AML-193 (cell line): ENCODE results near the gene ZMYND19.
"Not testable (repeated sequence)": the region's sequence is repeated elsewhere in the genome, so short reads cannot be mapped to it uniquely, and the experiment has no call there.

ENCODE experiments used
- DNase-seq, 2 experiments: peaks; one replicate each; lab custom pipeline; 2025; lab: John Stamatoyannopoulos, UW

Gene ZMYND19

GRCh38 chr9:137588891-137589290 lies 1.4 kb downstream of the ZMYND19 start:
- DNase-seq, result no peak

- DNase-seq, result no peak
Observed at GRCh38 chr9:137588311-137588710, 2.0 kb downstream of the ZMYND19 start.

- DNase-seq, result no peak
Observed at GRCh38 chr9:137586854-137587253, 3.5 kb downstream of the ZMYND19 start.

- no peak for DNase-seq
Observed at GRCh38 chr9:137583957-137584356, 6.4 kb downstream of the ZMYND19 start.

- DNase-seq, result no peak
Observed at GRCh38 chr9:137583347-137583746, 7.0 kb downstream of the ZMYND19 start.

- peak; percentile 32 to 56 for DNase-seq
Observed at GRCh38 chr9:137582286-137582860, 7.9 kb downstream of the ZMYND19 start.

- DNase-seq, result no peak
Observed at GRCh38 chr9:137581361-137582285, 8.7 kb downstream of the ZMYND19 start.

GRCh38 chr9:137580954-137581322 lies 9.4 kb downstream of the ZMYND19 start:
- DNase-seq, result no peak

- no peak for DNase-seq
Observed at GRCh38 chr9:137580209-137580953, 9.9 kb downstream of the ZMYND19 start.

- no peak for DNase-seq
Observed at GRCh38 chr9:137579259-137579604, 11.1 kb downstream of the ZMYND19 start.

- peak; percentile 76 to 81 for DNase-seq
Observed at GRCh38 chr9:137578518-137579258, 11.6 kb downstream of the ZMYND19 start, which contains the start of gene DPH7. Gene DPH7 (minus strand): TSS chr9:137578925. CDS start chr9:137578777, 148 bp downstream.

GRCh38 chr9:137575716-137576411 lies 14.4 kb downstream of the ZMYND19 start:
- no peak for DNase-seq

GRCh38 chr9:137575364-137575715 lies 15.0 kb downstream of the ZMYND19 start:
- DNase-seq, result no peak

GRCh38 chr9:137574192-137574591 lies 16.1 kb downstream of the ZMYND19 start:
- DNase-seq, result no peak

GRCh38 chr9:137570566-137570965 lies 19.7 kb downstream of the ZMYND19 start:
- no peak for DNase-seq

GRCh38 chr9:137569609-137570203 lies 20.6 kb downstream of the ZMYND19 start:
- DNase-seq, result no peak

GRCh38 chr9:137568445-137568844 lies 21.9 kb downstream of the ZMYND19 start:
- not testable (repeated sequence) for DNase-seq

- no peak for DNase-seq
Observed at GRCh38 chr9:137564817-137565411, 25.4 kb downstream of the ZMYND19 start.

GRCh38 chr9:137564134-137564533 lies 26.2 kb downstream of the ZMYND19 start:
- DNase-seq, result no peak

GRCh38 chr9:137558127-137558526 lies 32.2 kb downstream of the ZMYND19 start:
- DNase-seq, result no peak
